Measurements from ENCODE around the gene CFD.

CFD gene

GRCh38 chr19:858868-859843, at the start of gene CFD:
Gene CFD (plus strand): TSS chr19:859664. CDS start chr19:859690, 26 bp downstream.
- no peak for TF ChIP-seq CTCF (IDR thresholded peaks at IDR 0.05; ENCODE audit: extremely low read depth, insufficient read depth, missing control alignments)
- in situ Hi-C loops (cut with MboI; ENCODE audit: low pct_unique_long_range_greater_than_20kb, low sequenced_read_pairs, unreplicated experiment), result loop anchor here (10.0 kb wide), 1 partner anchor 126 kb away; the partner anchor contains the start of gene WDR18
- no peak for DNase-seq (ENCODE audit: low spot score)

GRCh38 chr19:810077-810855, 49.2 kb upstream of the CFD start:
- TF ChIP-seq CTCF (IDR thresholded peaks at IDR 0.05; ENCODE audit: extremely low read depth, insufficient read depth, missing control alignments), result no peak
- in situ Hi-C loops (cut with MboI; ENCODE audit: low pct_unique_long_range_greater_than_20kb, low sequenced_read_pairs, unreplicated experiment), result no loop called here
- DNase-seq (ENCODE audit: low spot score), result no peak

GRCh38 chr19:810883-811489, 48.5 kb upstream of the CFD start:
- in situ Hi-C loops (cut with MboI; ENCODE audit: low pct_unique_long_range_greater_than_20kb, low sequenced_read_pairs, unreplicated experiment), result no loop called here
- DNase-seq (ENCODE audit: low spot score), result no peak
- TF ChIP-seq CTCF (IDR thresholded peaks at IDR 0.05; ENCODE audit: extremely low read depth, insufficient read depth, missing control alignments), result no peak

GRCh38 chr19:811506-812048, 47.9 kb upstream of the CFD start:
- peak; percentile 43 for DNase-seq (ENCODE audit: low spot score)
- TF ChIP-seq CTCF (IDR thresholded peaks at IDR 0.05; ENCODE audit: extremely low read depth, insufficient read depth, missing control alignments), result no peak
- in situ Hi-C loops (cut with MboI; ENCODE audit: low pct_unique_long_range_greater_than_20kb, low sequenced_read_pairs, unreplicated experiment), result no loop called here

GRCh38 chr19:812049-812746, 47.3 kb upstream of the CFD start:
- DNase-seq (ENCODE audit: low spot score), result peak; percentile 57
- in situ Hi-C loops (cut with MboI; ENCODE audit: low pct_unique_long_range_greater_than_20kb, low sequenced_read_pairs, unreplicated experiment), result no loop called here
- TF ChIP-seq CTCF (IDR thresholded peaks at IDR 0.05; ENCODE audit: extremely low read depth, insufficient read depth, missing control alignments), result no peak
